WTC11 (cell line): ENCODE results near the gene SRC.

Experiments used
- SMAD4 ChIP-seq: sonication (generic); formaldehyde crosslinking; IDR thresholded peaks from 2 replicates; pipeline ENCODE4 v1.8.0; 2022; ENCODE audit warnings: mild to moderate bottlenecking, missing genetic modification reagents
- TEAD4 ChIP-seq: sonication (generic); formaldehyde crosslinking; IDR thresholded peaks from 2 replicates; pipeline ENCODE4 v1.8.0; 2022; ENCODE audit warnings: mild to moderate bottlenecking, missing genetic modification reagents
- ZNF138 ChIP-seq: sonication (generic); formaldehyde crosslinking; conservative IDR thresholded peaks from 2 replicates; pipeline ENCODE4 v1.8.1; 2022; ENCODE audit warnings: mild to moderate bottlenecking, moderate library complexity, missing genetic modification reagents
- TF ChIP-seq, protein P1 (sequence below): fragments of 200-600 bp; IDR thresholded peaks from 2 replicates; pipeline ENCODE4 v1.8.0; 2022; ENCODE audit warnings: antibody characterized with exemption
- TF ChIP-seq, protein P2 (sequence below): sonication (generic); formaldehyde crosslinking; IDR thresholded peaks from 2 replicates; pipeline ENCODE4 v1.8.0; 2022; ENCODE audit warnings: mild to moderate bottlenecking, missing genetic modification reagents

DNA sequence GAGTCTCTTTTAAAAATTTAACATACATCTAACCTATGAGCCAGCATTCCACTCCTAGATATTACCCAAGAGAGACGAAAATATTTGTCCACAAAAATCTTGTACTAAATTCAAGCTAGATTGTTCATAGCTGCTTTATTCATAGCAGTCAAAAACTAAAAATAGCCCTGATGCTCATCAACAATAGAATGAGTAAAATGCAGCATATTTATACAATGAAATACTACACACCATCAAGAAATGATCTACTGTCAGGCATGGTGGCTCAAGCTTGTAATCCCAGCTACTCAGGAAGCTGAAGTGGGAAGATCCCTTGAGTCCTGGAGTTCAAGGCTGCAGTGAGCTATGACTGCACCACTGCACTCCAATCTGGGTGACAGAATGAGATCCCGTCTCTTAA, 22.0 kb upstream of the SRC start:
- TF ChIP-seq, protein P1, sequence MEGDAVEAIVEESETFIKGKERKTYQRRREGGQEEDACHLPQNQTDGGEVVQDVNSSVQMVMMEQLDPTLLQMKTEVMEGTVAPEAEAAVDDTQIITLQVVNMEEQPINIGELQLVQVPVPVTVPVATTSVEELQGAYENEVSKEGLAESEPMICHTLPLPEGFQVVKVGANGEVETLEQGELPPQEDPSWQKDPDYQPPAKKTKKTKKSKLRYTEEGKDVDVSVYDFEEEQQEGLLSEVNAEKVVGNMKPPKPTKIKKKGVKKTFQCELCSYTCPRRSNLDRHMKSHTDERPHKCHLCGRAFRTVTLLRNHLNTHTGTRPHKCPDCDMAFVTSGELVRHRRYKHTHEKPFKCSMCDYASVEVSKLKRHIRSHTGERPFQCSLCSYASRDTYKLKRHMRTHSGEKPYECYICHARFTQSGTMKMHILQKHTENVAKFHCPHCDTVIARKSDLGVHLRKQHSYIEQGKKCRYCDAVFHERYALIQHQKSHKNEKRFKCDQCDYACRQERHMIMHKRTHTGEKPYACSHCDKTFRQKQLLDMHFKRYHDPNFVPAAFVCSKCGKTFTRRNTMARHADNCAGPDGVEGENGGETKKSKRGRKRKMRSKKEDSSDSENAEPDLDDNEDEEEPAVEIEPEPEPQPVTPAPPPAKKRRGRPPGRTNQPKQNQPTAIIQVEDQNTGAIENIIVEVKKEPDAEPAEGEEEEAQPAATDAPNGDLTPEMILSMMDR: no peak
- TF ChIP-seq TEAD4 (no peak), ZNF138 (CRISPR knock-in tag) (no peak), SMAD4 (CRISPR knock-in tag) (no peak)
- TF ChIP-seq, protein P2, sequence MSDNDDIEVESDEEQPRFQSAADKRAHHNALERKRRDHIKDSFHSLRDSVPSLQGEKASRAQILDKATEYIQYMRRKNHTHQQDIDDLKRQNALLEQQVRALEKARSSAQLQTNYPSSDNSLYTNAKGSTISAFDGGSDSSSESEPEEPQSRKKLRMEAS (CRISPR knock-in tag): no peak
